HL-60 (cell line): ENCODE data around the gene CORO1C.

Experiments used
- DNase-seq, 2 experiments: peaks; one replicate each; pipeline ENCODE4 v3.0.0-alpha.2; 2010 to 2020; ENCODE audit warnings: low read depth in 1 of 2, low spot score in 1 of 2
- H3K27ac ChIP-seq: fragments of 250-450 bp; sonication (Bioruptor Pico); replicated peaks from 2 replicates; pipeline ENCODE4 v1.5.1; 2020; ENCODE audit warnings: mild to moderate bottlenecking, moderate library complexity
- H3K27me3 ChIP-seq: fragments of 250-450 bp; sonication (Bioruptor Pico); 2 replicates; pipeline ENCODE4 v1.5.1; 2021; ENCODE audit warnings: mild to moderate bottlenecking, moderate library complexity; ENCODE audit not compliant: insufficient read depth, poor library complexity, severe bottlenecking
- H3K4me3 ChIP-seq: replicated peaks from 2 replicates; pipeline ENCODE4 v1.5.1; 2011; ENCODE audit warnings: mild to moderate bottlenecking, control low read depth, low read length; ENCODE audit not compliant: insufficient read depth
- GABPA ChIP-seq: IDR thresholded peaks from 2 replicates; pipeline ENCODE4 v1.6.1; 2012; ENCODE audit warnings: low read depth
- POLR2AphosphoS5 ChIP-seq: IDR thresholded peaks from 2 replicates; pipeline ENCODE4 v1.6.1; 2012; ENCODE audit warnings: low read depth
- SPI1 ChIP-seq: IDR thresholded peaks from 2 replicates; pipeline ENCODE4 v1.6.1; 2012; ENCODE audit warnings: low read depth, mild to moderate bottlenecking, borderline replicate concordance
- TF ChIP-seq, protein P1 (sequence below): IDR thresholded peaks from 2 replicates; pipeline ENCODE4 v1.6.1; 2012; ENCODE audit warnings: low read depth; ENCODE audit not compliant: insufficient replicate concordance
- TF ChIP-seq, protein P2 (sequence below): IDR thresholded peaks from one replicate; pipeline ENCODE4 v1.5.1; 2011; ENCODE audit warnings: low read length, control low read depth, inconsistent platforms; ENCODE audit not compliant: insufficient read depth

Gene CORO1C

DNA sequence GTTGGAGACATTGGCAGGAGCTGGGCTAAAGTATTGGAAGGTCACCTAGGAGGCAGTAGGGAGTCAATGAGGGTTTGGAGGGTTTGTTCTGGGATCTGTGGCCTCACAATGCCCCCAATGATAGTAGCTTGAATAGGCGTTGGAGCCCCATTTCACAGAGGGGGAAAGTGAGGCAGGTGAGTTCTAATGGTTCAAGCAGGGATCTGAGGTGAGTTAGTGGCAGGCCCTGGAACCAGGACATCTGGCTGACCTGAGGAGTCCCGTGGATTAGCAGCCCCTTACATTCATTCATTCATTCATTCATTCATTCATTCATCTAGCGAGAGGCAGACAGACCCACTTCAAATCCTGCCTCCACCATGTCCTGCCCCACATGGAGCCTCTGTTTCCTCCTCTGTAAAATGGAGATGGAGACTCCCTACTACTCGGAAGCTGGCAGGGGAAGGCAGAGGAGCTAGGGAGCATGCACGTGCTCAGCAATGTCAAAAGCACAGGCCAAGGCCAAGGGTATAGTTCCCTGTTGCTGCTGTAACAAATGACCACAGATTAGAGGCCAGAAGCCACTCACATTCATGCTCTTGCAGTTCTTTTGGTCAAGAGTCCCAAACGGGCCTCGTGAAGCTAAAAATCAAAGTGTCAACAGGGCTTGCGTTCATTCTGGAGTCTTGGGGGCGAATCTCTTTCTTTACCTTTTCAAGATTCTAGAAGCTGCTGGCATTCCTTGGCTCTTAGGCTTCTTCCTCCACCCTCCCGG is 131.2 kb downstream of the CORO1C start:
- Histone ChIP-seq H3K4me3 (no peak overlapping the region), H3K27ac (no peak overlapping the region), H3K27me3 (no peaks in the 10 kb centered on the region)
- DNase-seq = no peak
- TF ChIP-seq, protein P1, sequence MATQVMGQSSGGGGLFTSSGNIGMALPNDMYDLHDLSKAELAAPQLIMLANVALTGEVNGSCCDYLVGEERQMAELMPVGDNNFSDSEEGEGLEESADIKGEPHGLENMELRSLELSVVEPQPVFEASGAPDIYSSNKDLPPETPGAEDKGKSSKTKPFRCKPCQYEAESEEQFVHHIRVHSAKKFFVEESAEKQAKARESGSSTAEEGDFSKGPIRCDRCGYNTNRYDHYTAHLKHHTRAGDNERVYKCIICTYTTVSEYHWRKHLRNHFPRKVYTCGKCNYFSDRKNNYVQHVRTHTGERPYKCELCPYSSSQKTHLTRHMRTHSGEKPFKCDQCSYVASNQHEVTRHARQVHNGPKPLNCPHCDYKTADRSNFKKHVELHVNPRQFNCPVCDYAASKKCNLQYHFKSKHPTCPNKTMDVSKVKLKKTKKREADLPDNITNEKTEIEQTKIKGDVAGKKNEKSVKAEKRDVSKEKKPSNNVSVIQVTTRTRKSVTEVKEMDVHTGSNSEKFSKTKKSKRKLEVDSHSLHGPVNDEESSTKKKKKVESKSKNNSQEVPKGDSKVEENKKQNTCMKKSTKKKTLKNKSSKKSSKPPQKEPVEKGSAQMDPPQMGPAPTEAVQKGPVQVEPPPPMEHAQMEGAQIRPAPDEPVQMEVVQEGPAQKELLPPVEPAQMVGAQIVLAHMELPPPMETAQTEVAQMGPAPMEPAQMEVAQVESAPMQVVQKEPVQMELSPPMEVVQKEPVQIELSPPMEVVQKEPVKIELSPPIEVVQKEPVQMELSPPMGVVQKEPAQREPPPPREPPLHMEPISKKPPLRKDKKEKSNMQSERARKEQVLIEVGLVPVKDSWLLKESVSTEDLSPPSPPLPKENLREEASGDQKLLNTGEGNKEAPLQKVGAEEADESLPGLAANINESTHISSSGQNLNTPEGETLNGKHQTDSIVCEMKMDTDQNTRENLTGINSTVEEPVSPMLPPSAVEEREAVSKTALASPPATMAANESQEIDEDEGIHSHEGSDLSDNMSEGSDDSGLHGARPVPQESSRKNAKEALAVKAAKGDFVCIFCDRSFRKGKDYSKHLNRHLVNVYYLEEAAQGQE = no peak
- TF ChIP-seq SPI1 (no peak), POLR2AphosphoS5 (no peak), GABPA (no peak)
- TF ChIP-seq, protein P2, sequence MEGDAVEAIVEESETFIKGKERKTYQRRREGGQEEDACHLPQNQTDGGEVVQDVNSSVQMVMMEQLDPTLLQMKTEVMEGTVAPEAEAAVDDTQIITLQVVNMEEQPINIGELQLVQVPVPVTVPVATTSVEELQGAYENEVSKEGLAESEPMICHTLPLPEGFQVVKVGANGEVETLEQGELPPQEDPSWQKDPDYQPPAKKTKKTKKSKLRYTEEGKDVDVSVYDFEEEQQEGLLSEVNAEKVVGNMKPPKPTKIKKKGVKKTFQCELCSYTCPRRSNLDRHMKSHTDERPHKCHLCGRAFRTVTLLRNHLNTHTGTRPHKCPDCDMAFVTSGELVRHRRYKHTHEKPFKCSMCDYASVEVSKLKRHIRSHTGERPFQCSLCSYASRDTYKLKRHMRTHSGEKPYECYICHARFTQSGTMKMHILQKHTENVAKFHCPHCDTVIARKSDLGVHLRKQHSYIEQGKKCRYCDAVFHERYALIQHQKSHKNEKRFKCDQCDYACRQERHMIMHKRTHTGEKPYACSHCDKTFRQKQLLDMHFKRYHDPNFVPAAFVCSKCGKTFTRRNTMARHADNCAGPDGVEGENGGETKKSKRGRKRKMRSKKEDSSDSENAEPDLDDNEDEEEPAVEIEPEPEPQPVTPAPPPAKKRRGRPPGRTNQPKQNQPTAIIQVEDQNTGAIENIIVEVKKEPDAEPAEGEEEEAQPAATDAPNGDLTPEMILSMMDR = no peak

DNA sequence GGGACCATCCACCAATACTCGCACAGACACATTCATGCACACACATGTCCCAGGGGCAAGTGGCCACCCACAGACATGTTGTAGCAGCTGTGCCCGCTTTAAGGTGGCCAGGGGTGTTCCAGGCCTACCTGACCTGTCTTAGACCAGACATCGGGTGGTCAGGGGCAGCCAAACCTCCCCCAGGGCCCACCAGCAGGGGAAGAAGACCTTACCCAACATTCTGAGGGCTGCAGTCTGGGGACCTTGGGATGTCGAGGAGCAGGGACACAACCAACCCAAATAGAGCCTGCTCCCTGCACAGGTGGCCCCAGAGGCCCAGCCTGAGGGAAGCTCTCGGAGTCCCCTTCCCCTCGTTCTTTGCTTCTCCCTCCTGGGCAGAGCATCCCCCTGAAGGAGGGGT is 131.8 kb downstream of the CORO1C start:
- TF ChIP-seq GABPA = no peak
- Histone ChIP-seq H3K4me3 (no peak overlapping the region), H3K27ac (no peak overlapping the region), H3K27me3 (no peaks in the 10 kb centered on the region)
- DNase-seq = no peak

DNA sequence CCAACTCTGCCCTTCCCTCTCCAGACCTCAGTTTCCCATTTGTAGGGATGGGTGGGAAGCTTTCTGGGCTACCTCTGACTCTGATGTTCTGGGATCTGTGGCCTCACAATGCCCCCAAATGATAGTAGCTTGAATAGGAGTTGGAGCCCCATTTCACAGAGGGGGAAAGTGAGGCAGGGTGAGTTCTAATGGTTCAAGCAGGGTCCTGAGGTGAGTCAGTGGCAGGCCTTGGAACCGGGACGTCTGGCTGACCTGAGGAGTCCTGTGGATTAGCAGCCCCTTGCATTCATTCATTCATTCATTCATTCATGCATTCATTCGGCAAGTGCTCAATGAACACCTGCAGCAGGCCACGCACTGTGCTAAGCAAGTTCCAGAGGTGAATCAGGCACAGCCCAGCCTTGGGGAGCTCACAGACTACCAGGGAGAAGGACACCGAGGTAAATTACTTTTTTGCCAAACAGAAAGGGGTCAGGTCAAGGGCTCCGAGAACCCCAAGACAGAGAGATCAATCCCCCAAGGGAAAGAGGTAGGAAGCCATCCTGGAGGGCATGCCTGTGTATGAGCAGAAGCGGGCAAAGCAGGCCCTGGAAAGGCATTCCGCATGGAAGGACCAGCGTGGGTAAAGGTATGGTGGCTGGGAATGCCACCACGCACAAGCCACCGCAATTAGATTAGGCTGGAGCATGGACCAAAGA is 132.6 kb downstream of the CORO1C start:
- no peak overlapping the region for H3K27ac ChIP-seq
- TF ChIP-seq SPI1 (no peak), POLR2AphosphoS5 (no peak), GABPA (no peak)
- TF ChIP-seq, protein P2 = no peak
- TF ChIP-seq, protein P1 = no peak
- DNase-seq = no peak

DNA sequence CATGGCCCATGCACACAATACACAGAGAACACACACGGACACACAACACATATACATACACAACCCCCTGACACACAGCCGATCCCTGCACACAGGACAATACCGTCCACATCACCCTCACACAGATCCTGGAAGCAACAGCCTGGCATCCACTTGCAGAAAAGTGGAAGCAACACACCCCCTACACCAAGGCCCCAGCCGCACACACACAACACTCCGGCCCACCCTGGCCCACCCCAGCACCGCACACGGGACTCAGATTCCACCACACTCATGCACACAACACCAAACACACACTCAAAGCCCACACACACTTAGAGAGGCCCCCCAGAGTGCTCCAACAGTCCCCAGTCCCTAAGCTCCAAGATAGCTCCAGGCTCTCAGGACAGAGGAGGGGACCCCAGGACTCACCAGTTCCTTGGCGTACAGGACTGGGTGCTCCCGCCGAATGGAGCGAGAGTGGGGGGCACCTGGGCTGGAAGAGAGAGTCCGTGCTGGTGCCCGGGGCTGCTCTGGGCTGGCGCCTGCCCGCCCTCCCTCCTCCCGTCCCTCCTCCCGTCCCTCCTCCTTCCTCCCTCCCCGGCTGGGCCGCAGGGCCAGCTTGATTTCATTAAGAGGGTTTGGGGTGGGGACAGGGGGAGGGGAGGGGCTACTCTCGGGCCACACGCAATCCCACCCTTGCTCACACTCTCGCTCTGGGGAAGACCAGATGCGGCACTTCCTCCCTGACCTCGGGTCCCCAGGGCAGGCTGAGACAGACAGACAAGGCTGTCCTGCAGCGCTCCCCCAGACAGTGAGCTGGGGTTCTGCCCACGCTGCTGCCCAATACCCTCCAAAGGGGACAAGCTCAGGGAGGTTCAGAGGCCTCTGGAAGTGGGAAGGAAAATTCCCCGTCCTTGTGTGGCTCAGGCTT is 133.5 kb downstream of the CORO1C start, which contains the start of gene TMEM119:
Gene TMEM119, minus strand, starts transcription at position 526 of the 913 bp plus-strand sequence. CDS start 5,701 bp downstream, outside the sequence.
- Histone ChIP-seq H3K27me3 (no peaks in the 10 kb centered on the region), H3K4me3 (no peak within 1 kb of the TSS), H3K27ac (no peak within 1 kb of the TSS)
- DNase-seq = peak in 1 of 2 experiments; percentile 42
- TF ChIP-seq SPI1 (peak; percentile 53), GABPA (no peak)

More for the DNA sequence above, 132.6 kb downstream of the CORO1C start:
- H3K27me3 ChIP-seq = no peaks in the 10 kb centered on the region
- no peak overlapping the region for H3K4me3 ChIP-seq
